NCI-H2107 treated with DMSO at 0.1 percent for 48 hours (cell line): ENCODE data around the gene FGFR3.
"Not testable (repeated sequence)": the region's sequence is repeated elsewhere in the genome, so short reads cannot be mapped to it uniquely, and the experiment has no call there.

Experiments
- DNase-seq: peaks from one replicate; lab custom pipeline; 2025; ENCODE audit not compliant: unreplicated experiment; lab: John Stamatoyannopoulos, UW

Gene FGFR3

DNA sequence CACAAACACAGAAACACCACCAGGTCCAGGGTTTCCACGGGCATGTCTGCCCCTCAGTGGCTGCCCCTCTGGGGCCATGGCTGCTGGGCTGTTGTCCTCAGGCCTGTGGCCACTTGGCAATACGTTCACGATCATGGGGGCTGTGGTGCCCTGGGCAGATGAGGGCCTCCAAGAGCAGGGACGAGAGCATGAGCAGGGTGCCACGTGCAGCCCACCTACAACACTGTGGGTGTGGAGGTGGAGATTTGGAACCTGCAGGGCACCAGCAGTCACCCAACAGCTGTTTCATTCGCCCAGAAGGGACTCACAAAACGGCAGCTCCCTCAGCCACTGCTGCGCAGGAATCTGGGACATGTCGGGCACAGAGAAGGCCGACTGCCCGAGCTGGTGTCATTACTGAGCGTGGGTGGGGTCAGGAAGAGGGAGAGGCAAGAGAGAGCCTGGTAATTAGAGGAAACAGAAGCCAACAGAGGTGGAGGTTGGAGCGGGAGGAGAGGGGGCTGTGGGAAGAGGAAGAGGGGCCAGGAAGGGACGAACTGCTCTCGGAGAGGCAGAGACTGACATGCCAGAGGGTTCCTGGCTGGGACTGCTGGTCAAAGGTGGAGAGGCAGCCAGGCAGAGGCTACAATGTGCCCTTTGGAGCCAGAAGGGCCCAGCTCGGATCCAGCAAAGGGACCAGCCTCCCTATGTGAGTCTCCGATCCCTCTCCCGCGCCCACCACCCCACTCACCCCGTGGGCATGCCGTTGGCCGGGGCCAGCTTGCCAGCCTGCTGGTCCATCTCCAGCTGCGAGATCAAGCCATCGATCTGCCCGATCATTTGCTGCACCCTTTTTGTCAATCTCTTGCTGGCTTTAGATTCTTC lies 23.1 kb downstream of the FGFR3 start:
- no peak for DNase-seq

- DNase-seq, result no peak
These were observed 26.2 kb downstream of the FGFR3 start for GRCh38 chr4:1819284-1819683.

GRCh38 chr4:1819816-1820215 lies 26.7 kb downstream of the FGFR3 start:
- no peak for DNase-seq

GRCh38 chr4:1821679-1822567 lies 28.8 kb downstream of the FGFR3 start:
- peak; percentile 4 for DNase-seq

DNA sequence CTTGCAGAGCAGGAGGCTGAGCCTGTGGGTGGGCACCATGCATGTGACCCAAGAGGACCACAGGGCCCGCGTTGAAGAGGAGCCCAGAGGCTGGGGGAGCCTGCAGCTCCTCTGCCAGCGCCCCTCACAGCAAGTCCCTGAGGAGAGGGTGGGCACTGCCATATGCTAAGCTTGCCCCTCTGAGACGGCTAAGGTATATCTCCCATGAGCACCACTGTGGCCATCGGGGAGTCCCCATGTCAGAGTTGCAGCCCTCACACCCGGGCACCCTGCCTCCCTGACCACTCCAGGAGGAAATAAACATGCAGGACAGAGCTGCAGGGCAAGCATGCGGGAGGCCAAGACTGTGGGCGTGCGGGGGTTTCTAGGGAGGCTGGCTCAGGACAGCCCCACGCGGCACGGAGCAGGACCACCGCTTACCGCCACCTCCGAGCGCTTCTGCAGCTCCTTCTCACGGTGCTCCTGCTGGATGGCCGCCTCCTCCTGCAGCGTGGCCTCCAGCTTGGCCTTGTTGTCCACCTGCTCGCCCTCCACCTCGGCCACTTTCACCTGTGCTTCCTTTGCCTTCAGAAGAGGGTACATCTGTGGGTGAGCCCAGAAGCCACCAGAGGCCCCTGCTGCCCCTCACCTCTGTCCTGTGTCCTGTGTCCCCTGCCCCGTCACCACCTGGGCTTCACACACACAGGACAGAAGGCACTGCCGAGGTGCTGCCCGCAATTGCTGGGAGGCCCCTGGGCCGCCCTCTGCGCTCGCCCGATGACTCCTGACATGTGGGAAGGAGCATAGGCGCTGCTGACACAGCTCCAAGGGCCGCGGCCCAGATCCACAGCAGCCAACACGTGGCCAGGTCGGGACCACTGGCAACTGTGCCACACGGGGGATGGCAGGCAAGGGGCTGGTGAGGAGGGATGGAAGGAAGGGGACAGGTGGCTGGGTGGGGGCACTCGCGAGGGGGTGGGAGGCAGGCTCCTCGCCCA lies 29.8 kb downstream of the FGFR3 start:
- DNase-seq, result no peak

GRCh38 chr4:1823545-1823932 lies 30.4 kb downstream of the FGFR3 start:
- no peak for DNase-seq

DNA sequence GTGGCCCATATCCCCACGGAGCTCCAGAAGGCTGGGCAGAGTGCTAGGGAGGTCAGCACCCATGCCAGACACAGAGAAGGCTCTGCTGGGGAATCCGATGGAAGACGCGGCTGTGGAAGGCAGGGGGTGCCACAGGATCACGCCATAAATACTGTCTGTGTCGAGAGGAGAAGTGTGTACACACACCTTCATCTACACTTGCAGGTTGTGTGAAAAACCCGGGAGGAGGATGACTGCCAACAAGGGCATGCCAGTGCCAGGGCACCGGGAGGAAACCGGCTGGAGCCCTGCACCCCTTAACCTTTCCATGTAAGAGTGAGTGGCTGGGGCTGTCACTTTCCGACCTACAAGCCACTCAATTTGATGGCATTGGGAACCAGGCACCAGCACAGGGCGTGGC lies 31.7 kb downstream of the FGFR3 start:
- no peak for DNase-seq

GRCh38 chr4:1825326-1825725 lies 32.2 kb downstream of the FGFR3 start:
- no peak for DNase-seq

DNA sequence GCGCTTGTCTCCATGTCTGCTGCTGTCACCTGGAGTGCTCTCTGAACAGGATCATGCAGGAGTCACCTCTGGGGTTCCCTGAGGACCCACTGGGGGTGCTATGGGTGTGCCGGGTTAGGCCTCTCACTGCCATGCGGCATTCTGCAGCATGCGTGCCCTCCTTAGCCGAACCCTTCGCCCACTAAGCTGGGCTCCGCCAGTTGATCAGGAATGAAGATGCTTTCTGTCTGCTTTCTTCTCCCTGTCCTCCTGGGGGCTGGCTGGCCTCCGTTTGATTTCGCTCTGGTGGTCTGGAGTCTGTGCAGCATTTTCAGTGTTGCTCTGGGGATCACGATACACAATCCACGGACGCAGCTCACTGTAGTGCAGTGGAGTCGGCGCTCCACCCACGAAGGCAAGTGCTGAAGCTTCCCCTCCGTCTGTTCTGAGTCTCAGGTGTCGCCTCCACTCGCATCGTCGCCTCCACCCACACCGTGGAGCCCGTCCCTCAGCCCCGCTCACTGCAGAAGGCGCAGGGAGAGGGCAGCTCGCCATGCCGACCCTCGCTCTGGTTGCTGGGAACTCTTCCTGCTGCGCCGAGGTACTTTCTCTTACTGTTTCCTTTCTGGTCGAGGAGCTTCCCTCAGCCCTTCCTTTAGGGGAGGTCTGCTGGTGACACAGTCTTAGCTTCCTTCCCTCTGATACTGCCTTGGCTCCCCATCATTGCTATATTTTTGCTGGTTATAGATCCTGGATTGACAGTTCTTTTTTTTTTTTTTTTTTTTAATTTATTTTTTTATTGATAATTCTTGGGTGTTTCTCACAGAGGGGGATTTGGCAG lies 33.6 kb downstream of the FGFR3 start:
- no peak for DNase-seq

DNA sequence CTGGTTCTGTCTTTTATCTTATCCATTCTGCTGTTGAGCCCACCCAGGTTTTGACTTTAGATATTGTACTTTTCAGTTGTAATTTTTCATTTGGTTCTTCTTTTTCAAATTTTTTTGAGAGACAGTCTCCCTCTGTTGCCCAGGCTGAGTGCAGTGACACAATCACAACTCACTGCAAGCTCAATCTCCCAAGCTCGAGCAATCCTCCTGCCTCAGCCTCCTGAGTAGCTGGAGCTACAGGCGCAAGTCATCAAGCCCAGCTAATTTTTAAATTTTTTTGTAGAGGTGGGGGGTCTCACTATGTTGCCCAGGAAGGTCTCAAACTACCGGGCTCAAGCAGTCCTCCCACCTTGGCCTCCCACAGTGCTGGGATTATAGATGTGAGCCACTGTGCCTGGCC lies 37.1 kb downstream of the FGFR3 start:
- DNase-seq, result no peak

GRCh38 chr4:1830642-1831228 lies 37.6 kb downstream of the FGFR3 start:
- no peak for DNase-seq

DNA sequence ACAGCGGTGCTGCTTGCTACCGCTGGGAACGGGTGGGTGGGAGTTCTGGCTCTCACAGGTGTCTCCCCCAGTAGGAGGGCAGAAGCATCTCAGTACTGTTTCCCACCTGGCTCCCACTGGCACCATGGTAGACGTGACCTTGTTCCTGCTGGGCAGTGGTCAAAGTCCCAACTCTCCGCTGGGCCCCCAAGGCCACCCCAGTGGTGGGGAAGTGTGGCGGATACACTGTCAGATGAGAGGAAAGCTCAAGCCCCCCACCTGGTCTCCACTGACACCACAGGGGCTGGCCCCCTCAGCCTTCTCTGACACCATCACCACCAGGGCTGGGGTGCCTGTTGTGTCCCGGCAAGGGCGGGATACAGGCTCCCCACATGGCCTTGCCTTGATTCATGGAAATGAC lies 38.2 kb downstream of the FGFR3 start:
- no peak for DNase-seq

GRCh38 chr4:1832690-1833089 lies 39.6 kb downstream of the FGFR3 start:
- no peak for DNase-seq

DNA sequence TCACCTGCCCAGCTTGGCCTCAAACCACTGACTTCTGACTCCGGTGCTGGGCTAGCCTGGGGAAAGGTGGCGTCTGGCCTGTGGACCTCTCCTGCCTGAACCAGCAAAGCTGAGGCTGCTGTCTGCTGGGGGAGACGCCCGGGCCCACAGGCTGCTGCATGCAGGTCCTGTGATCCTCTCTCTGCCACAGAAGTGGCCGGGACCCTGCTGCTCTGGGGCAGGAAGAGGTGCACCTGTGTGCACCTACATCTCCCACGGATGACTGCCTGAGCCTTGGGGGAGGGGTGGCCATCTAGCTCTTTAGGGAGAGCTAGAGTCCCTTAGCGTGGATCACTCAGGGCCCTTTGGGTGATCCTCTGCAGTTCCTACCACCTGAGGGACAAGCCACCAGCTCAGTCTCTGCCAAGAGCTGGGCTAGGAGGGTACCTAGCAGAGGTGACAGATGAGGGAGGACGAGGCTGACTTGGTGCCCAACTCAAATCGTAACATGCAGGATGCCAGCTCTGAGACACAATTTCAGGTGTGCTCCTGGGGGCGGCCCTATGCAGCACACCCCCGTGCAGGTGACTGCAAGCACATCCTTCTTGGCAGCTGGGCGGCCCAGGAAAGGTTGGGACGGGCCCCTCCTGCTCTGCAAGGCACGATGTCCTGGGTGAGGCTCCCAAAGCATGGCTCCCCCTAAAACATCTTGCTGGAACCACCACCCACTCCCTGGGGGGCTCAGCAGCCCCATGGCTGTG lies 40.4 kb downstream of the FGFR3 start:
- DNase-seq, result no peak

DNA sequence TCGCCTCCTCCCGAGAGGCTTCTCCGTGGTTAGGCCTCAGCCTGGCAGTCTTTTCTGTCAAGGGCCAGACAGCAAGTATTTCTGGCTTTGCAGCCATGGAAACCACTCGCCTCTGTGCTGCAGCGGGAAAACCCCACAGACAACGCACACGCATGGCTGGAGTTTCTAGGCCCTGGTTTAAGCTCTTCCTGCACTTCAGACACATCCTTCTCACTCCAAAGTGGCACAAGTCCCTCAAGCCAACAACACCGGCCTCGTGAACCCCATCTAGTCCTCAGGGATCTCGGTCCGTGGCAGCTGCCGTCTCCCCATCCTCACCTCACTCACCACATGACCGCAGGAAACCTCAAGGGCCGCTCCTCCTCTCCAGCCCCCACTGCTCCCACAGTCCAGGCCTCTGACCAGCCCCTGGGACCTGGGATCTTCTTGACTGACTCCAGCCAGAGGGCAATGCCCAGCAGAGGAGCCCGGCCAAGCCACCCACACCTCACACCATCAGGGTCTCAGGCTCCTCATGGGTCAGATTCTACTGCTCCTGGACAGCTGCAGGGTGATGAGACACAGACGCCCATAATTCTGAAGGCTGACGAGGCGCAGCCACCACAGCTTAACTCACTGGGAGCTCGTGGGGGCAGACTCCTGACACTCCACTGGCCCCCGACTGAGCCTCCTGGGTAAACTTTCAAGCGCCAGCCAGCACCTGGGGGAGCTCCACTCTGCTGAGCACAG lies 41.1 kb downstream of the FGFR3 start:
- DNase-seq, result no peak

GRCh38 chr4:1835836-1836235 lies 42.7 kb downstream of the FGFR3 start:
- not testable (repeated sequence) for DNase-seq

GRCh38 chr4:1836650-1837049 lies 43.6 kb downstream of the FGFR3 start:
- DNase-seq, result no peak

GRCh38 chr4:1837069-1837468 lies 44.0 kb downstream of the FGFR3 start:
- DNase-seq, result no peak
